GM03348 (cell line): ENCODE measurements around the gene ACTG1.
A peak's percentile ranks its signal among the peaks of the same experiment; 100 is the strongest.

ENCODE experiments used
- DNase-seq: peaks from one replicate; pipeline ENCODE4 v3.0.0; 2012; ENCODE audit warnings: low spot score

ACTG1 gene

GRCh38 chr17:81517339-81518112 lies 4.9 kb upstream of the ACTG1 start:
- DNase-seq, result no peak

GRCh38 chr17:81517009-81517338 lies 4.4 kb upstream of the ACTG1 start:
- no peak for DNase-seq

DNA sequence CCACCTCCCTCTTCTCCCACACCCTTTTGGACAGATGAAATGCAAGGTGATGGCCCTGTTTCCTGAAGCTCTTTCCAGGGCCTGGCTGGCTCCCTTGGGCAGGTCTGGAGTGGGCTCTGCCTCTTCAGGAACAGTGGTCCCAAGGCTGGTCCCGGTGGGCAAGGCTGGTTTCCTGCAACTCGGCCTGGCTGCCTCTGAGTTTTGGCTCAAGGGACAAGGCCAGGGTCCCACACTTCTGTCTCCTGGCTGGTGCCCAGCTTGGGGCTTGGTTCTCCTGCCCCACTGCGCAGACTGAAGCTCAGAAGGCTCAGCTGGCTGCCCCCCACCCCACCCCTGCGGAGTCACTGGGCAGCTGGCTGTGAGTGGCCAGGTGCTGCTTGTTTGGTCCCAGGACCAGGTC lies 3.8 kb upstream of the ACTG1 start:
- no peak for DNase-seq

GRCh38 chr17:81515530-81516041 lies 3.0 kb upstream of the ACTG1 start:
- no peak for DNase-seq

DNA sequence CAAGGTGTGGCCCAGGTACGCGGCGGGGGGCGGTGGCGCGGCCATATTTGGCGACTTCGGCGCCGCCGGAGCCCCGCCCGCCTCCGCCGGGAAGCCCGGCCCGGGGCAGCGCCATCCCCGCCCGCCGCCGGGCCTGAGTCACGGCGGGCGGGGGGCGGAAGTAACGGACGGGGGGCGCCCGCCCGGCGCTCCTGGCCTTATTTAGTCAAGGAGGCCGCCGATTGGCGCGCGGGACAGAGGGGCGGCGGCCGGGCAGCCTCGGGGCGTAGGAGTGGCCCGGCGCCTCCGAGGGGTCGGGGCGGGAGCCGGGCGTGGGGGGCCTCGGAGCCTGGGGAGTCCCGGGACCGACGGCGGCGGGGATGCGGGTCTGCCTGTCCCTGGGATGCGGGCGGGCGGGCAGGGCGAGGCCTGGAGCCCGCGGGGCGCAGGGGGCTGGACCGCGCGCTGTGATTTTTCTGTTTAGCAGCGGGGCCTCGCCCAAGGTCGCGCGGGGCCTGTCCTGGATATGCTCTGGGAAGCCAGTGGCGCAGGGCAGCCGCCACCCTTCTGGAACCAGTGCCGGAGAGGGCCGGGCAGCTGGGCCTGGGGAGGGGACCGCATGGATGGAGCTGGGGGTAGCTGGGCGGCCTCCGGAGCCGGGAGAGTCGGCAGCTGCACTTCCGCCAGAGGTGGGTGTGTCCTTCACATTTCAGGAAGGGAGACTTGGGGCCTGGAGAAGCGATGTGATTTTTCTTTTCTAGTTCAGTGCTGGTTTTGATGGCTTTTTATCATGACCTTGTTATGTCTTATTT lies 2.3 kb upstream of the ACTG1 start:
- DNase-seq, result peak; percentile 95

DNA sequence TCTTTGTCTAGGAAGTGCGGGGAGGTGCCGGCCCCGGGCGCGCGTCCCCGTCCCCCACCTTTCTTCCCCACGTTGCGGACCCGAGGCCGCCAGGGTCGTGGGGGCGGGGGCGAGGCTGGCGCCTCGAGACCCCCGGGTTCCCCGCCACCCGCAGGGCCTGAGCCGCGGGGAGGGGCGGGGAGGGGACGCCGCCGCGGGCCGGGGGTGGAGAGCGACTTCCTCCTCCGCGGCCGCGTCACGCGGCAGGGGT lies 1.8 kb upstream of the ACTG1 start:
- no peak for DNase-seq

DNA sequence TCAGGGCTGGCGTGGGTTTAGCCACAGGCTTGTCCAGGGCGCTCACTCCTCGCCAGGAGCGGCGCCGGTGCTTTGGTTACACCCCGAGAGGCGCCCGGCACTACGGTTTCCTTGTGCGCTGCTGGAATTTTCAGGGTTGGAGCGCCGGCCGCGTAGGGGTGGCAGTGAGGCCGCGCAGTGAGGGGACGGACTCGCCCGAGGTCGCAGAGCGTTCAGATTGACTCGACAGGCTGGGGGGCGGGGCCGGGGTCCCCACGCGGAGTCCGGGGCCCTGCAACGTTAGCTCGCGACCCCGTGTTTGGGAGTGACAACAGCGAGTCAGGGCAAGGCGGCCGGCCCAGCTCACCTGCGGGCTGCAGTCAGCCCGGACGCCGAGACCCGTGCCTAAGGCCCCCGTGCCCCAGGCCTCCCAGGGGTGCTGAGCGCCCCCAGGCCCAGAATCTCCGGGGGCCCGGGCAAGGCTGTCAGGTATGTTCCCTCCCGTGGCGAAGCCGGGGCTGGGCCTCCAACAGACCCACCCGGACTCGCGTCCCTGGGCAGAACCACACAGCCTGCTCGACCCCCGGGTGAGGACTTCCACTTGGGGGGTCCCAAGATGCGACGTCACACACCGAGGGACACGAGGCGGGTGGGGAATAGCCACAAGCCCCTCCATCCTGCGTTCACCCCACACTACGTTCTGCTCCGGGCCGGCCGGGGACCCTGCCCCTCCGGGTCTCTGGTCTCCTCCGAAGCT lies 1.3 kb upstream of the ACTG1 start:
- peak; percentile 67 for DNase-seq

- DNase-seq, result peak; percentile 57
Observed at GRCh38 chr17:81513372-81513752, 763 bp upstream of the ACTG1 start.

DNA sequence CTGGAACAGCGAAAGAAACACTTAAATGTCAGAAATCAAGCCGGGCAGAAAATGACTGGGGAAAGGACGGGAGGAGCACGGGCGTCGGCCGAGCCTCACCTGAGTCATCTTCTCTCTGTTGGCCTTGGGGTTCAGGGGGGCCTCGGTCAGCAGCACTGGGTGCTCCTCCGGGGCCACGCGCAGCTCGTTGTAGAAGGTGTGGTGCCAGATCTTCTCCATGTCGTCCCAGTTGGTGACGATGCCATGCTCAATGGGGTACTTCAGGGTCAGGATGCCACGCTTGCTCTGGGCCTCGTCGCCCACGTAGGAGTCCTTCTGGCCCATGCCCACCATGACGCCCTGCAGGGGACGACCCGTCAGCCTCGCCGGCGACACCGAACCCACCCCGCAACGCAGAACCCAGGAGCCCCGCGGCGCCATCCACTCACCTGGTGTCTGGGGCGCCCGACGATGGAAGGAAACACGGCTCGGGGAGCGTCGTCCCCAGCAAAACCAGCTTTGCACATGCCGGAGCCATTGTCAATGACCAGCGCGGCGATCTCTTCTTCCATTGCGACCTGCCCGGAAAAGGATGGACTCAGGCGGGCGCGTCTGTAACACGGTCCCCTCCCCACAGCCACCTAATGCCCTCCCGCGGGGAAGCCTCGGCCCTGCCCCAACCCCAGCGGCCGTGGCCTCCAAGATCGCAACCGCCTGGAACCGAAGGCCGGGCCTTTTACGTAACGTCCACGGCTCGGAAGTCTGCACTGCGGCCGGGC lies 616 bp downstream of the ACTG1 start:
- peak; percentile 40 for DNase-seq

GRCh38 chr17:81511554-81511803 lies 1.1 kb downstream of the ACTG1 start:
- DNase-seq, result no peak

GRCh38 chr17:81510785-81511553 lies 1.6 kb downstream of the ACTG1 start:
- no peak for DNase-seq

- no peak for DNase-seq
Observed at GRCh38 chr17:81509972-81510784, 2.4 kb downstream of the ACTG1 start.

DNA sequence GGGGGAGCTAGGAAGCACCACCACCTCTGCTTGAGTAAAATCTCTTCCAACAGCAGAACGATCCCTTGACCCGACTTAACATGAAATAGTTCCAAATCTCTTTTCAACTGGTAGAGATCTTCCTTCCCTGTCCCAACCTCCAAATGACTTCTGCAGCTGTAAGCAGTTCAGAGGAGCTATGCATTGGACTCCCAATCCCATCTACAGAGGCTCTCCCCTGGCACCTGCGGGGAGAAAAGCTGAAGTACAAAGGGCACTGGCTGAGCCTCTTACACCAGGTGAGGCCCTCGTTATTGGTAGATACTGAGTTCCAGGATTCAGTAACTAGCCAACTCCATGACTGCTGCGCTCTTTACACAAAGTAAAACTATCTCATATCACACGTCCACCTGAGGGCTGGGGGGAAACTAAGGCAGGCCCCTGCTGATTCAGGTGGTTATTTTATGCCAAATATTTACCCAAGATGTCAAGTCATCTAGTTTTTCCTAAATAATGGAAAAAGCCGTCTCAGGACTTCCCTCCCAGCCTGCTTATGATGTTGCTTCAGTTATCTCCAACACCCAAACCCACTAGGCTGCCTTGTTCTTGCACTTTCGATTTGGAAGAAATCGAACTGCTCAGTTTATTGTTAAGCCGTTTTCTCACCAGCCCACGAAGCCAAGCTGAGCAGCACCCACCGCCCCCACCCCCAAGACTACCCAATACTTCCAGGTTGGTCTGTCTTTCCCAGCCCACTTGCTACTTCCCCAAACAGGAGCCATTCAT lies 3.2 kb downstream of the ACTG1 start:
- no peak for DNase-seq

DNA sequence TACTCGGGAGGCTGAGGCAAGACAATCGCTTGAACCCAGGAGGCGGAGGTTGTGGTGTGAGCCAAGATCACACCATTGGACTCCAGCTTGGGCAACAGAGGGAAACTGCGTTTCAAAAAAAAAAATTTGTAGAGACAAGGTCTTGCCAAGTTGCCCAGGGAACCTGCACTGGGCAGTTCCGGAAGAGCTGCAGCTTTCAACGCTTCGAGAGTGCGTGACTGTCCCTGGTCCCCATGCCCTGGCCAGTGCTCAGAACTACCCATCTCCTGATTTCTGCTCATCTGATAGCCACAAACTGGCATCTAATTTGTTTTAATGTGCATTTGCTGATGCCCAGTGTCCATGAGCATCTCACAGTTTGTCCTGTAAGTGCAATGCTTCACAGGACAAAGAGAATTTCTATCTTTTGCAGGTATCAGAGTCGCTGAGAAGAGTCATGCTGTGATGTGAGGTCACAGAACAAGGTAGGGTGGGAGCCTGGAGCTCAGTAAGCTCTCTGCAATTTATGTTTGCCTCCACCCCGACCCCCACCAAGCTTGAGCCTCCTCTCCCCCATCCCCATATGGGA lies 3.9 kb downstream of the ACTG1 start:
- peak; percentile 33 for DNase-seq

GRCh38 chr17:81503619-81504018 lies 9.0 kb downstream of the ACTG1 start:
- no peak for DNase-seq

DNA sequence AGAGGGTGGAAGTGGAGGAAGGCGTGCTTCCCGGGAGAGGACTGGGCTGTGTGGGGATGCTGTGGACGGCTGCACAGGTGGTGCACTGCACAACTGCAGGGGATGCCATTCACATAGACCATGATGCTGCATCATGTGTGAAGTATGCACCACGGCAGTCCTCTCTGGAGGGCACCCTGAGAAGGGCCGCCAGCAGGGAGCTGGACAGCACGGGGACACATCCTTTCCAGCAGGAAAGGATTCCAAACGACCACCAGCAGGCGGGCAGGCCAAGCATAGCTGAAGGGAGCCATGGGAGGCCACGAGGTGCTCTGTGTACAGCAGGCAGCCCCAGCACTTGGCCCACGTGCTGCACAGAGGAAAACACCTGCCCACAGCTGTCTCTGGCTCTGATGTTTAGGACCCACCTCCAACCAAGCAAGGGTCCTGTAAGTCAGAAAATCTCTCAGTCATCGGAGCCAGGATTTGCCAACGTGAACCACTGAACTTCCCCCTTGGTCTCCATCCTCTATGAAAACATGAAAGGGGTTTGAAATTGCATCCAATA lies 10.1 kb downstream of the ACTG1 start:
- DNase-seq, result no peak

DNA sequence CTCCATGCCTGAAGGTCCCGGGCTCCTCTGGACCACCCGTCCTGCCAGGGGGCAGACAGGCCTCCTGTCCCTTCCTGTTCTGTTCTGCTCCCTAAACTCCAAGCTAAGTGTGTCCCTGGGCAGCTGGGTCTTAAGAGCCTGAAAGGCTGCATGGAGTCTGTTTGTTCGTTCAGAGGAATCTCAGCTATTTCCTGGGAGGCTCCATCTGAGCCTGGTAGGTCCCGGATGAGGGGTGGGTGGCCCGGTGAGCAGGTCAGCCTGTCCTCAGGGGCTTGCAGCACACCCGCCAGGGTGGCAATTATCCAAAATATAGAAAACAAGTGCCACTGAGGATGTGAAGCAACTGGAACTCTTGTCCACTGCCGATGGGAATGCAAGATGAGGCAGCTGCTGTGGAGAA lies 12.6 kb downstream of the ACTG1 start:
- DNase-seq, result peak; percentile 48

- no peak for DNase-seq
Observed at GRCh38 chr17:81499601-81499970, 13.0 kb downstream of the ACTG1 start.

GRCh38 chr17:81498953-81499600 lies 13.5 kb downstream of the ACTG1 start:
- no peak for DNase-seq
